Omental fat pad (tissue), 4 donors: ENCODE measurements around the gene TAB2. TPM values are rescaled to one million over a fixed set of nuclear protein-coding genes. Genes with fewer than 3 reads are reported as not detected.
"Not testable (repeated sequence)": the region's sequence is repeated elsewhere in the genome, so short reads cannot be mapped to it uniquely, and the experiment has no call there.

Experiments used
- ATAC-seq: fragments of 150-250 bp; one replicate; pipeline ENCODE4 v1.9.1; 2016; ENCODE audit warnings: mild to moderate bottlenecking, moderate library complexity; ENCODE audit not compliant: low FRiP score
- DNase-seq: peaks from one replicate; pipeline ENCODE4 v3.0.0-alpha.2; 2019; ENCODE audit warnings: low spot score
- CTCF ChIP-seq, 3 donors: fragments of 450-650 bp; IDR thresholded peaks; one replicate each; pipeline ENCODE4 v1.5.1; 2016 to 2017; ENCODE audit warnings: antibody characterized with exemption in 3 of 3, mild to moderate bottlenecking in 3 of 3, moderate library complexity in 2 of 3
- total RNA-seq, 4 donors: library from RNA; depleted of rRNA; stranded (reverse); fragments of >200 nt; gene quantifications; one replicate each; pipeline ENCODE4 v1.1.0, GENCODE V29; 2016

TAB2 gene
- total RNA-seq, 4 donors from 2014 or later: 40.0 to 88.4 (median 58.6) TPM

DNA sequence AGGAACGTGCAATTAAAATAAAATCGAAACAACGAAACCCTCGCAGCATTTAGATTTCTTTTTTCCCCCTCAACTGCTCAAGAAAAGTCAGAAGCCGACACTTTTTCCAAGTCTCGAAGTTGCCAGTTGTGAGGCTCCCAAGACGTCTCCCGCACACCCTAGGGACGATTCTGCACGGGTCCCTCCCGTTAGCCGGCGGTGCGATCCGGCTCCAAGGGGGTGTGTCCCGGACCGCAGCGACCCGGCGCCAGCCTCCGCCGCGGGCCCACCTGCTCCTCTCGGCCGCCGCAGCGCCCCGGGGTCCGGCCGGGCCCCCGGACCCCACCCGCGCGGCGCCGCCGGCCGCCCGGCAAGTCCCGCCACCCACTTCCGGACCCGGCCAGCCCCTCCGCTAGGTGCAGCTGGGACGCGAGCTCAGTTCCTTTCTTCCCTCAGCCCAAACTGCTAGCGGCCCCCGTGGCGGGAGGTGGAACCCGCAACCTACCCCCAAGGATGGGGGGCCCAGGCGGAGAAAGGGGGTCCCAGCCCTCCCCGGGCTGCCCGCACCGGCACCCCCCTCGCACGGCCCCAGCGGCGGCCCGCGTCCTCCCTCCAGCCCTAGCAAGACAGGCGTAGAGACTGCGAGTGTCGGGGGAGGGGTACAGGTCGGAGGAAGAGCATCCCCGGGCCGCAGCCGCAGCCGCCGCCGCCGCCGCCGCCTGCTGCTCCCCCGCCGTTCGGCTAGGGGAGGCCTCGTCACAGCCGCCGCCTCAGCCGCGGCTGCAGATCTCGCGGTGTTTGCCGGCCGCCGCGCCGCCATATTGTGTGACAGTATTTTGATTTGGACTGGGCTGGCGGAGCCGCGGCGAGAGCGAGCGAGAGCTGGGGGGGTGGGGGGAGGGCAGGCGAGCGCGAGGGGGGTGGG lies 520 bp upstream of the TAB2 start:
- peak; percentile 88 for ATAC-seq
- TF ChIP-seq CTCF (IDR thresholded peaks at IDR 0.05): no peak
- DNase-seq: peak; percentile 56

DNA sequence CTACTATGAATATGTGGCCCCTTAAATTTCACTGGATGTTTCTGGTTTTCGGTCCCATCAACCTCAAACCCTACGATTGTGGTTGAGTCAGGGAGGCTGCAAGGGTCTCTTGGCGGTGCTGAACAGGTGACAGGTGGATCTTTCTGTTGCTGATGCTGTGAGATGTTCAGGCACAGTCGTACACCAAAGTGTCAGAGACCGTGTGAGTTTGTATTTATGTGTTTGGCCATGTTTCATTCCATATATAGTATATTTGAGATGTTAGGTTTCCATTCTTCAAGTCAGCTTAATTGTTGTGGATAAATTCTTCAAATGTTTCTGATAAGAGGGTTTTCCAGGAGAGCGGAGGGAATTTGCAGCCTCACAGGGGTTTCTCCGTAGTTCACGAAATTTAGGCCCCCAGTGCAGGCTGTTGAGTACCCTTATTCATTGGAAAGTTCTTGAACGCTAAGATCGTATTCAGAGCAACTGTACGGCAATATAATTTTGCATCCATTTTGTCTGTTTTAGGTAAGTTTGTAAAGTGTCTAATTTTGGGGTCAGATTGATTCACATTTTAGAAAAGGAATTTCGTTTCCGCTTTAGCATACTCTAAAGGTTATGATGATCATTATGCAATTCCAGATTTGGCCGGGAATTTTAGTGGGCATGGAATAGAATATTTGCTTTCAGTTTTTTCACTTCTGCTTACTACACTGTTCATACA lies 1.2 kb downstream of the TAB2 start:
- TF ChIP-seq CTCF (IDR thresholded peaks at IDR 0.05): no peak
- ATAC-seq (no peak), DNase-seq (no peak)

DNA sequence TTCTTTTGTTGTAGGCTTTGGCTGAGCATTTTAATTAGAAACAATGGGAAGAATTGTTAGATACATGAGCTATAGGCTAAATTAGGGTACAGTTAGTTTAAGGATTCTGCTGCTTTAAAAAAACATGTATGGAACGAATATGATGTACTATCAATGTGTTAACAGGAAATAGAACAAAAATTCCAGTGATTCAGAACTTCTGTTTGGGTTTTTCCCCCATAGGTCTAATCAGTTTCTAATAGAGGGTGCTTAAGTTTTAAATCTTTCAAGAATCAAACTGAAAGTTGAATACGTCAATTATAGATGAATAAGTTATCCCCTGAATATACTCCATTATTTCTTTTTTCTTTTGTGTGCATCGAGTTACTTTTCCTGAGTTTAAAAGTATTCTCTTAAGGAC lies 1.9 kb downstream of the TAB2 start:
- no peak for DNase-seq
- no peak for TF ChIP-seq CTCF (IDR thresholded peaks at IDR 0.05)
- ATAC-seq: no peak

DNA sequence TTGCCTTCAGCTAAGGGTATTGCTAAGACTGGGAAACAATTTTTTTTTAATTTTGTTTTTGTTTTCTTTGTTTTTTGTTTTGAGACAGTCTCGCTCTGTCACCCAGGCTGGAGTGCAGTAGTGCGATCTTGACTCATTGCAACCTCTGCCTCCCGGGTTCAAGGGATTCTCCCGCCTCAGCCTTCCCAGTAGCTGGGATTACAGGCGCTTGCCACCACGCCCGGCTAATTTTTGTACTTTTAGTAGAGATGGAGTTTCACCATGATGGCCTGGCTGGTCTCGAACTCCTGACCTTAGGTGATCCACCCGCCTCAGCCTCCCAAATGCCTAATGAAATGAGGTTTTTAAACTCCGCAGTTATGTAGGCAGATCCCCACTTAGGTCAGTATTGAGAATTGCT lies 2.5 kb downstream of the TAB2 start:
- ATAC-seq, DNase-seq: not testable (repeated sequence)

GRCh38 chr6:149320796-149321195 lies 3.3 kb downstream of the TAB2 start:
- TF ChIP-seq CTCF (IDR thresholded peaks at IDR 0.05): no peak
- ATAC-seq (no peak), DNase-seq (no peak)

- no peak for TF ChIP-seq CTCF (IDR thresholded peaks at IDR 0.05)
- ATAC-seq (no peak), DNase-seq (no peak)
Observed at GRCh38 chr6:149323353-149323752, 5.8 kb downstream of the TAB2 start.

GRCh38 chr6:149323925-149324324 lies 6.4 kb downstream of the TAB2 start:
- DNase-seq: no peak
- ATAC-seq: no peak
- TF ChIP-seq CTCF (IDR thresholded peaks at IDR 0.05): no peak
